Esophagus squamous epithelium (tissue), 4 donors: Measurements from ENCODE around the gene GPR142.

Experiments used
- POLR2A ChIP-seq, 4 donors: fragments of 450-650 bp; IDR thresholded peaks; one replicate each; pipeline ENCODE4 v1.6.1; 2017; ENCODE audit warnings: antibody characterized with exemption in 4 of 4, mild to moderate bottlenecking in 4 of 4, moderate library complexity in 3 of 4
- TF ChIP-seq, protein P1 (sequence below), 6 experiments: fragments of 450-650 bp in 4 of 6; fragments of 200-600 bp in 2 of 6; sonication (generic) in 2 of 6; IDR thresholded peaks; one replicate each; pipeline ENCODE4 v1.5.1; 2016 to 2019; ENCODE audit warnings: antibody characterized with exemption in 6 of 6, mild to moderate bottlenecking in 4 of 6, moderate library complexity in 4 of 6

- TF ChIP-seq, protein P1, sequence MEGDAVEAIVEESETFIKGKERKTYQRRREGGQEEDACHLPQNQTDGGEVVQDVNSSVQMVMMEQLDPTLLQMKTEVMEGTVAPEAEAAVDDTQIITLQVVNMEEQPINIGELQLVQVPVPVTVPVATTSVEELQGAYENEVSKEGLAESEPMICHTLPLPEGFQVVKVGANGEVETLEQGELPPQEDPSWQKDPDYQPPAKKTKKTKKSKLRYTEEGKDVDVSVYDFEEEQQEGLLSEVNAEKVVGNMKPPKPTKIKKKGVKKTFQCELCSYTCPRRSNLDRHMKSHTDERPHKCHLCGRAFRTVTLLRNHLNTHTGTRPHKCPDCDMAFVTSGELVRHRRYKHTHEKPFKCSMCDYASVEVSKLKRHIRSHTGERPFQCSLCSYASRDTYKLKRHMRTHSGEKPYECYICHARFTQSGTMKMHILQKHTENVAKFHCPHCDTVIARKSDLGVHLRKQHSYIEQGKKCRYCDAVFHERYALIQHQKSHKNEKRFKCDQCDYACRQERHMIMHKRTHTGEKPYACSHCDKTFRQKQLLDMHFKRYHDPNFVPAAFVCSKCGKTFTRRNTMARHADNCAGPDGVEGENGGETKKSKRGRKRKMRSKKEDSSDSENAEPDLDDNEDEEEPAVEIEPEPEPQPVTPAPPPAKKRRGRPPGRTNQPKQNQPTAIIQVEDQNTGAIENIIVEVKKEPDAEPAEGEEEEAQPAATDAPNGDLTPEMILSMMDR (IDR thresholded peaks at IDR 0.05) = no peak
- no peak for TF ChIP-seq POLR2A (IDR thresholded peaks at IDR 0.05)
Measured at GRCh38 chr17:74325376-74325742, 41.9 kb upstream of the GPR142 start.
